Activated CD8-positive, alpha-beta T cell treated with anti-CD3 and anti-CD28 coated beads for 36 hours (primary cell): ENCODE results near the gene EIPR1. TPM values are rescaled to one million over a fixed set of nuclear protein-coding genes. Genes with fewer than 3 reads are reported as not detected.

ENCODE experiments used
- ATAC-seq: fragments of 200-7000 bp; cut with Tn5 transposase; one replicate; pipeline ENCODE4 v1.10.0; 2021; ENCODE audit warnings: mild to moderate bottlenecking, moderate library complexity
- CTCF ChIA-PET: fragments of 350-600 bp; sonication (Branson Sonifier 250); formaldehyde crosslinking; loops from one replicate; lab custom pipeline; 2021; ENCODE audit warnings: antibody characterized with exemption; lab: Charles Lee
- POLR2A ChIA-PET: fragments of 350-600 bp; sonication (Branson Sonifier 250); formaldehyde crosslinking; loops from one replicate; lab custom pipeline; 2021; ENCODE audit warnings: antibody characterized with exemption; lab: Charles Lee
- DNase-seq: peaks from one replicate; pipeline ENCODE4 v3.0.0-alpha.2; 2020
- H3K27ac Mint-ChIP-seq: one replicate; pipeline ENCODE4 v1.8.0; 2021; ENCODE audit warnings: mild to moderate bottlenecking, mixed read lengths
- H3K27me3 Mint-ChIP-seq: one replicate; pipeline ENCODE4 v1.8.0; 2021; ENCODE audit warnings: mixed read lengths
- H3K36me3 Mint-ChIP-seq: one replicate; pipeline ENCODE4 v1.8.0; 2021; ENCODE audit warnings: low read depth, mixed read lengths
- H3K4me1 Mint-ChIP-seq: one replicate; pipeline ENCODE4 v1.8.0; 2021; ENCODE audit warnings: low read depth, mixed read lengths
- H3K4me3 Mint-ChIP-seq: one replicate; pipeline ENCODE4 v1.8.0; 2021; ENCODE audit warnings: mild to moderate bottlenecking, moderate library complexity, mixed read lengths
- H3K9me3 Mint-ChIP-seq: one replicate; pipeline ENCODE4 v1.8.0; 2021; ENCODE audit warnings: mixed read lengths
- intact Hi-C: fragments of 100-400 bp; cut with micrococcal nuclease; formaldehyde crosslinking; loops from one replicate; pipeline ENCODE4 v1.10.0; 2022
- total RNA-seq, 2 experiments: library from RNA; stranded (reverse); gene quantifications; one replicate each; pipeline ENCODE4 v1.2.3, GENCODE V29; 2021
- TF ChIP-seq, protein P1 (sequence below): fragments of 200-600 bp; IDR thresholded peaks from one replicate; pipeline ENCODE4 v1.8.0; 2022; ENCODE audit warnings: antibody characterized with exemption, mild to moderate bottlenecking

EIPR1 gene
- total RNA-seq, 2 experiments from 2014 or later: 38.4 to 39.1 TPM

GRCh38 chr2:3151153-3151918 is 226.3 kb downstream of the EIPR1 start:
- no peaks in the 10 kb centered on the region for H3K27me3 Mint-ChIP-seq
- ATAC-seq (no peak), DNase-seq (no peak)
- ChIA-PET POLR2A (no interaction called here), CTCF (no interaction called here)
- peaks cover 29% of the 10 kb centered on the region for H3K36me3 Mint-ChIP-seq
- H3K27ac Mint-ChIP-seq: no peak overlapping the region
- peaks cover 3% of the 10 kb centered on the region for H3K4me1 Mint-ChIP-seq
- intact Hi-C loops: no loop called here
- TF ChIP-seq, protein P1, sequence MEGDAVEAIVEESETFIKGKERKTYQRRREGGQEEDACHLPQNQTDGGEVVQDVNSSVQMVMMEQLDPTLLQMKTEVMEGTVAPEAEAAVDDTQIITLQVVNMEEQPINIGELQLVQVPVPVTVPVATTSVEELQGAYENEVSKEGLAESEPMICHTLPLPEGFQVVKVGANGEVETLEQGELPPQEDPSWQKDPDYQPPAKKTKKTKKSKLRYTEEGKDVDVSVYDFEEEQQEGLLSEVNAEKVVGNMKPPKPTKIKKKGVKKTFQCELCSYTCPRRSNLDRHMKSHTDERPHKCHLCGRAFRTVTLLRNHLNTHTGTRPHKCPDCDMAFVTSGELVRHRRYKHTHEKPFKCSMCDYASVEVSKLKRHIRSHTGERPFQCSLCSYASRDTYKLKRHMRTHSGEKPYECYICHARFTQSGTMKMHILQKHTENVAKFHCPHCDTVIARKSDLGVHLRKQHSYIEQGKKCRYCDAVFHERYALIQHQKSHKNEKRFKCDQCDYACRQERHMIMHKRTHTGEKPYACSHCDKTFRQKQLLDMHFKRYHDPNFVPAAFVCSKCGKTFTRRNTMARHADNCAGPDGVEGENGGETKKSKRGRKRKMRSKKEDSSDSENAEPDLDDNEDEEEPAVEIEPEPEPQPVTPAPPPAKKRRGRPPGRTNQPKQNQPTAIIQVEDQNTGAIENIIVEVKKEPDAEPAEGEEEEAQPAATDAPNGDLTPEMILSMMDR: no peak
- H3K9me3 Mint-ChIP-seq: peaks cover 9% of the 10 kb centered on the region
- no peak overlapping the region for H3K4me3 Mint-ChIP-seq

DNA sequence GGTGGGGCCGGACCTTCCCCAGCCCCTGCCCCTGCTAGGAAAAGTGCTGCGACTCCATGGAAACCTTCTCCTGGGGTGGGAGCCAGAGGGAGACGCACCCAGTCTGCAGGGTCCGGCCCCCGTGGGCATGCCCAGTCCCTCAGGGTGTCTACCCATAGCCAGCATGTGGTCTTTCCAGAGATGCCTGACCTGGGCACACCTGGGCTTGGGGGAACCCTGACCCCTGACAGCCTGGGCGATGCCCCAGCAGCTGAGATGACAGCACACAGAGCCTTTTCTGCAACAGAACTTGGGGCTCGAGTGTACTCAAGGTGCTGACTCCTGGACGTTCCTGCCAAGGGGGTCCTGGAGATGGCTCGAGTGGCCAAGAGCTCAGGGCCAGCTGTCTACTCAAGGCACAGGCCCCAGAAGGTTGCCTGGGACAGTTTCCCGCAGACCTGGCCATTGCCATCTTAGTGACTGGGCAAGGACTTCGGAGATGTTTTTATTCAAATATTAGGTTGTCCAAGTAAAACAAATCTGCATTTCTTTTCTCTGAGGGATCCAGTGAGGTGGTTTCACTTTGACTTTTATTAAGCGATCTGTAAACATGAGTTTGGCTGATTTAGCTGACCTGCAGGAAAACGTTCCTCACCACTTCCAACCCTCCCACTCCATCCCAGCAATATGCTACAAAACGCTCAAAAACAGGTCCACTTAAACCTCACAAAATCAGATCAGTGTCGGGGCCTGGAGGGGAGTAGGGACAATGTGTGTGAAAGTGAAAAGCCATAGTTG is 228.0 kb downstream of the EIPR1 start:
- DNase-seq: no peak
- intact Hi-C loops: no loop called here

GRCh38 chr2:3148716-3149115 is 228.9 kb downstream of the EIPR1 start:
- DNase-seq (no peak), ATAC-seq (no peak)
- no peak overlapping the region for H3K4me3 Mint-ChIP-seq
- TF ChIP-seq, protein P1: no peak
- no peak overlapping the region for H3K27ac Mint-ChIP-seq
- peaks cover 9% of the 10 kb centered on the region for H3K9me3 Mint-ChIP-seq
- H3K36me3 Mint-ChIP-seq: peaks cover 23% of the 10 kb centered on the region
- no peaks in the 10 kb centered on the region for H3K27me3 Mint-ChIP-seq
- CTCF ChIA-PET: no interaction called here
- intact Hi-C loops: no loop called here
- POLR2A ChIA-PET: no interaction called here
- no peaks in the 10 kb centered on the region for H3K4me1 Mint-ChIP-seq

More for the DNA sequence above, 228.0 kb downstream of the EIPR1 start:
- peaks cover 9% of the 10 kb centered on the region for H3K9me3 Mint-ChIP-seq
- POLR2A ChIA-PET: no interaction called here
- TF ChIP-seq, protein P1: no peak
- no peak for ATAC-seq
- no peaks in the 10 kb centered on the region for H3K27me3 Mint-ChIP-seq
- H3K36me3 Mint-ChIP-seq: peaks cover 26% of the 10 kb centered on the region
- no peak overlapping the region for H3K4me3 Mint-ChIP-seq
- CTCF ChIA-PET: no interaction called here
- peaks cover 3% of the 10 kb centered on the region for H3K4me1 Mint-ChIP-seq
- H3K27ac Mint-ChIP-seq: no peak overlapping the region

- ChIA-PET POLR2A (no interaction called here), CTCF (no interaction called here)
- Mint-ChIP-seq H3K36me3 (peaks cover 23% of the 10 kb centered on the region), H3K4me1 (no peaks in the 10 kb centered on the region), H3K27ac (no peak overlapping the region), H3K9me3 (peaks cover 9% of the 10 kb centered on the region), H3K27me3 (no peaks in the 10 kb centered on the region), H3K4me3 (no peak overlapping the region)
- no peak for ATAC-seq
- TF ChIP-seq, protein P1: no peak
- no peak for DNase-seq
- intact Hi-C loops: no loop called here
These were observed 229.7 kb downstream of the EIPR1 start for GRCh38 chr2:3147651-3148530.
